ENCODE measurements around the gene AJAP1.

AJAP1 gene

DNA sequence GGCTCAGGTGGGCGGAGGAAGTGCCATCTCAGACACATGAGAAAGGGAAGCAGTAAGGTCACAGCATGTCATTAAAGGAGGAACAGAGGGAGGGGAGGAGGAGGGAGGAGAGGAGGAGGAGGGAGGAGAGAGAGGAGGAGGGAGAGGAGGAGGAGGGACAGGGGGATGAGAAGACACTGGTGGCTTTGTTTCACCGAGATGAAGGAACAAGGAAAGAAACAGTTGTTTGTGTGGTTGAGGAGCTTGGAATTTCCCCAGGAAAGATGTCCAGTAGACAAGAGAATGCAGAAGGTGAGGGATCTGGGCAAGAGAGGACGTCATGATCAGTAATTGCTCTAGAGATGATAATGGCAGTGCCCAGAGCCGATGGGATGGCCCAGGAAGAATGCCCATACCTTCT is 97.7 kb downstream of the AJAP1 start:
- Histone ChIP-seq H3K36me3 (ENCODE audit: control insufficient read depth in 2 of 2, insufficient read depth in 1 of 2, low read length in 2 of 2) (no peaks in the 10 kb centered on the region), H3K27ac (ENCODE audit: extremely low read depth, low read depth, low read length) (no peak overlapping the region), H3K9me3 (ENCODE audit: control insufficient read depth, insufficient read depth, low read depth, low read length) (no peaks in the 10 kb centered on the region), H3K4me3 (ENCODE audit: low read depth, low read length) (no peak overlapping the region), H3K4me1 (ENCODE audit: control insufficient read depth, insufficient read depth, low read length) (no peaks in the 10 kb centered on the region)
- POLR2A ChIA-PET, result no interaction called here
- TF ChIP-seq ZNF791 (tag by site-specific recombination; IDR thresholded peaks at IDR 0.05) (no peak), ZNF169 (tag by site-specific recombination; IDR thresholded peaks at IDR 0.05) (no peak), ZNF610 (tag by site-specific recombination; IDR thresholded peaks at IDR 0.05; ENCODE audit: borderline replicate concordance) (no peak), ZNF544 (tag by site-specific recombination; IDR thresholded peaks at IDR 0.05) (no peak)
- TF ChIP-seq, protein P1, sequence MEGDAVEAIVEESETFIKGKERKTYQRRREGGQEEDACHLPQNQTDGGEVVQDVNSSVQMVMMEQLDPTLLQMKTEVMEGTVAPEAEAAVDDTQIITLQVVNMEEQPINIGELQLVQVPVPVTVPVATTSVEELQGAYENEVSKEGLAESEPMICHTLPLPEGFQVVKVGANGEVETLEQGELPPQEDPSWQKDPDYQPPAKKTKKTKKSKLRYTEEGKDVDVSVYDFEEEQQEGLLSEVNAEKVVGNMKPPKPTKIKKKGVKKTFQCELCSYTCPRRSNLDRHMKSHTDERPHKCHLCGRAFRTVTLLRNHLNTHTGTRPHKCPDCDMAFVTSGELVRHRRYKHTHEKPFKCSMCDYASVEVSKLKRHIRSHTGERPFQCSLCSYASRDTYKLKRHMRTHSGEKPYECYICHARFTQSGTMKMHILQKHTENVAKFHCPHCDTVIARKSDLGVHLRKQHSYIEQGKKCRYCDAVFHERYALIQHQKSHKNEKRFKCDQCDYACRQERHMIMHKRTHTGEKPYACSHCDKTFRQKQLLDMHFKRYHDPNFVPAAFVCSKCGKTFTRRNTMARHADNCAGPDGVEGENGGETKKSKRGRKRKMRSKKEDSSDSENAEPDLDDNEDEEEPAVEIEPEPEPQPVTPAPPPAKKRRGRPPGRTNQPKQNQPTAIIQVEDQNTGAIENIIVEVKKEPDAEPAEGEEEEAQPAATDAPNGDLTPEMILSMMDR (tag by site-specific recombination; IDR thresholded peaks at IDR 0.05), result no peak
- TF ChIP-seq, protein P2, sequence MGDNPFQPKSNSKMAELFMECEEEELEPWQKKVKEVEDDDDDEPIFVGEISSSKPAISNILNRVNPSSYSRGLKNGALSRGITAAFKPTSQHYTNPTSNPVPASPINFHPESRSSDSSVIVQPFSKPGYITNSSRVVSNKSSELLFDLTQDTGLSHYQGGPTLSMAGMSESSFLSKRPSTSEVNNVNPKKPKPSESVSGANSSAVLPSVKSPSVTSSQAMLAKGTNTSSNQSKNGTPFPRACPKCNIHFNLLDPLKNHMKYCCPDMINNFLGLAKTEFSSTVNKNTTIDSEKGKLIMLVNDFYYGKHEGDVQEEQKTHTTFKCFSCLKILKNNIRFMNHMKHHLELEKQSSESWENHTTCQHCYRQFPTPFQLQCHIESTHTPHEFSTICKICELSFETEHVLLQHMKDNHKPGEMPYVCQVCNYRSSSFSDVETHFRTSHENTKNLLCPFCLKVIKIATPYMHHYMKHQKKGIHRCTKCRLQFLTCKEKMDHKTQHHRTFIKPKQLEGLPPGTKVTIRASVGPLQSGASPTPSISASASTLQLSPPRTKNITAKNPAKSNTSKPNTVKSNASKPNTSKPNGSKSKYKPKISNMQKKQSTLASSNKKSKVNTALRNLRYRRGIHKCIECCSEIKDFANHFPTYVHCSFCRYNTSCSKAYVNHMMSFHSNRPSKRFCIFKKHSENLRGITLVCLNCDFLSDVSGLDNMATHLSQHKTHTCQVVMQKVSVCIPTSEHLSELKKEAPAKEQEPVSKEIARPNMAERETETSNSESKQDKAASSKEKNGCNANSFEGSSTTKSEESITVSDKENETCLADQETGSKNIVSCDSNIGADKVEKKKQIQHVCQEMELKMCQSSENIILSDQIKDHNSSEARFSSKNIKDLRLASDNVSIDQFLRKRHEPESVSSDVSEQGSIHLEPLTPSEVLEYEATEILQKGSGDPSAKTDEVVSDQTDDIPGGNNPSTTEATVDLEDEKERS (tag by site-specific recombination; IDR thresholded peaks at IDR 0.05), result no peak
- CTCF ChIA-PET, result no interaction called here

DNA sequence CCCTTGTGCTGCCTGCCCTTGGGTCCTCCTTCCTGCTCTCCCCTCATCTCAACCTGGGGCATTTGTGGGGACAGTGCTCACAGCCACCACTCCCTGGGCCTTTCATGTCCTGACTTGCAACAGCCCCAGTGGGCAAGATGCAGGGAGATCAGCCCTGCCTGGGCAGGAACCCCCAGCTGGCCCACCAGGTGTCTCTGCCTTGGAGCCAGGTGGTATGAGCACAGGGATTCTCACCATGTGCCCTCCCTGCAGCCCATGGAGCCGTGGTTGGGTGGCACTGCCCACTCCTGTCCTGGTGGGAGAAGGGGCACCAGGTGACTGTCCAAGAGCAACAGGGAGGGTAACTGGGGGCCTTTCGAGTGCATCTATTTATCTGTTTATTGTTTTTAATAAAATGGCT is 100.4 kb downstream of the AJAP1 start:
- Histone ChIP-seq H3K9me3 (ENCODE audit: control insufficient read depth, insufficient read depth, low read depth, low read length) (no peaks in the 10 kb centered on the region), H3K4me3 (ENCODE audit: low read depth, low read length) (no peak overlapping the region), H3K27ac (ENCODE audit: extremely low read depth, low read depth, low read length) (no peak overlapping the region), H3K36me3 (ENCODE audit: control insufficient read depth in 2 of 2, insufficient read depth in 1 of 2, low read length in 2 of 2) (no peaks in the 10 kb centered on the region), H3K4me1 (ENCODE audit: control insufficient read depth, insufficient read depth, low read length) (no peaks in the 10 kb centered on the region)
- ChIA-PET POLR2A (no interaction called here), CTCF (no interaction called here)
- TF ChIP-seq, protein P3, sequence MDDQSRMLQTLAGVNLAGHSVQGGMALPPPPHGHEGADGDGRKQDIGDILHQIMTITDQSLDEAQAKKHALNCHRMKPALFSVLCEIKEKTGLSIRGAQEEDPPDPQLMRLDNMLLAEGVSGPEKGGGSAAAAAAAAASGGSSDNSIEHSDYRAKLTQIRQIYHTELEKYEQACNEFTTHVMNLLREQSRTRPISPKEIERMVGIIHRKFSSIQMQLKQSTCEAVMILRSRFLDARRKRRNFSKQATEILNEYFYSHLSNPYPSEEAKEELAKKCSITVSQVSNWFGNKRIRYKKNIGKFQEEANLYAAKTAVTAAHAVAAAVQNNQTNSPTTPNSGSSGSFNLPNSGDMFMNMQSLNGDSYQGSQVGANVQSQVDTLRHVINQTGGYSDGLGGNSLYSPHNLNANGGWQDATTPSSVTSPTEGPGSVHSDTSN (CRISPR knock-in tag; IDR thresholded peaks at IDR 0.05), result no peak
- TF ChIP-seq ZNF549 (tag by site-specific recombination; IDR thresholded peaks at IDR 0.05), result no peak
- TF ChIP-seq ZNF350 (tag by site-specific recombination; IDR thresholded peaks at IDR 0.05), result no peak
- TF ChIP-seq ZNF132 (tag by site-specific recombination; IDR thresholded peaks at IDR 0.05; ENCODE audit: borderline replicate concordance), result no peak
- no peak for TF ChIP-seq SETDB1 (IDR thresholded peaks at IDR 0.05; ENCODE audit: insufficient read length, low read length)
- TF ChIP-seq MZF1 (tag by site-specific recombination; IDR thresholded peaks at IDR 0.05; ENCODE audit: borderline replicate concordance), result no peak
- TF ChIP-seq ZNF157 (tag by site-specific recombination; IDR thresholded peaks at IDR 0.05), result no peak
- TF ChIP-seq, protein P4, sequence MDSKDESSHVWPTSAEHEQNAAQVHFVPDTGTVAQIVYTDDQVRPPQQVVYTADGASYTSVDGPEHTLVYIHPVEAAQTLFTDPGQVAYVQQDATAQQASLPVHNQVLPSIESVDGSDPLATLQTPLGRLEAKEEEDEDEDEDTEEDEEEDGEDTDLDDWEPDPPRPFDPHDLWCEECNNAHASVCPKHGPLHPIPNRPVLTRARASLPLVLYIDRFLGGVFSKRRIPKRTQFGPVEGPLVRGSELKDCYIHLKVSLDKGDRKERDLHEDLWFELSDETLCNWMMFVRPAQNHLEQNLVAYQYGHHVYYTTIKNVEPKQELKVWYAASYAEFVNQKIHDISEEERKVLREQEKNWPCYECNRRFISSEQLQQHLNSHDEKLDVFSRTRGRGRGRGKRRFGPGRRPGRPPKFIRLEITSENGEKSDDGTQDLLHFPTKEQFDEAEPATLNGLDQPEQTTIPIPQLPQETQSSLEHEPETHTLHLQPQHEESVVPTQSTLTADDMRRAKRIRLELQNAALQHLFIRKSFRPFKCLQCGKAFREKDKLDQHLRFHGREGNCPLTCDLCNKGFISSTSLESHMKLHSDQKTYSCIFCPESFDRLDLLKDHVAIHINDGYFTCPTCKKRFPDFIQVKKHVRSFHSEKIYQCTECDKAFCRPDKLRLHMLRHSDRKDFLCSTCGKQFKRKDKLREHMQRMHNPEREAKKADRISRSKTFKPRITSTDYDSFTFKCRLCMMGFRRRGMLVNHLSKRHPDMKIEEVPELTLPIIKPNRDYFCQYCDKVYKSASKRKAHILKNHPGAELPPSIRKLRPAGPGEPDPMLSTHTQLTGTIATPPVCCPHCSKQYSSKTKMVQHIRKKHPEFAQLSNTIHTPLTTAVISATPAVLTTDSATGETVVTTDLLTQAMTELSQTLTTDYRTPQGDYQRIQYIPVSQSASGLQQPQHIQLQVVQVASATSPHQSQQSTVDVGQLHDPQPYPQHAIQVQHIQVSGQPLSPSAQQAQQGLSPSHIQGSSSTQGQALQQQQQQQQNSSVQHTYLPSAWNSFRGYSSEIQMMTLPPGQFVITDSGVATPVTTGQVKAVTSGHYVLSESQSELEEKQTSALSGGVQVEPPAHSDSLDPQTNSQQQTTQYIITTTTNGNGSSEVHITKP (tag by site-specific recombination; IDR thresholded peaks at IDR 0.05), result no peak
- TF ChIP-seq EGR2 (tag by site-specific recombination; IDR thresholded peaks at IDR 0.05; ENCODE audit: low read depth), result no peak
- TF ChIP-seq, protein P5, sequence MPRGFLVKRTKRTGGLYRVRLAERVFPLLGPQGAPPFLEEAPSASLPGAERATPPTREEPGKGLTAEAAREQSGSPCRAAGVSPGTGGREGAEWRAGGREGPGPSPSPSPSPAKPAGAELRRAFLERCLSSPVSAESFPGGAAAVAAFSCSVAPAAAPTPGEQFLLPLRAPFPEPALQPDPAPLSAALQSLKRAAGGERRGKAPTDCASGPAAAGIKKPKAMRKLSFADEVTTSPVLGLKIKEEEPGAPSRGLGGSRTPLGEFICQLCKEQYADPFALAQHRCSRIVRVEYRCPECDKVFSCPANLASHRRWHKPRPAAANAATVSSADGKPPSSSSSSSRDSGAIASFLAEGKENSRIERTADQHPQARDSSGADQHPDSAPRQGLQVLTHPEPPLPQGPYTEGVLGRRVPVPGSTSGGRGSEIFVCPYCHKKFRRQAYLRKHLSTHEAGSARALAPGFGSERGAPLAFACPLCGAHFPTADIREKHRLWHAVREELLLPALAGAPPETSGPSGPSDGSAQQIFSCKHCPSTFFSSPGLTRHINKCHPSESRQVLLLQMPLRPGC (tag by site-specific recombination; IDR thresholded peaks at IDR 0.05), result no peak
